GM21390 (cell line): ENCODE measurements around the gene ARSG.
"Not testable (repeated sequence)": the region's sequence is repeated elsewhere in the genome, so short reads cannot be mapped to it uniquely, and the experiment has no call there.

Experiments
- ATAC-seq: cut with Tn5 transposase; IDR thresholded peaks from one replicate; pipeline ENCODE4 v1.9.1; 2021; ENCODE audit not compliant: unreplicated experiment

The ARSG gene

DNA sequence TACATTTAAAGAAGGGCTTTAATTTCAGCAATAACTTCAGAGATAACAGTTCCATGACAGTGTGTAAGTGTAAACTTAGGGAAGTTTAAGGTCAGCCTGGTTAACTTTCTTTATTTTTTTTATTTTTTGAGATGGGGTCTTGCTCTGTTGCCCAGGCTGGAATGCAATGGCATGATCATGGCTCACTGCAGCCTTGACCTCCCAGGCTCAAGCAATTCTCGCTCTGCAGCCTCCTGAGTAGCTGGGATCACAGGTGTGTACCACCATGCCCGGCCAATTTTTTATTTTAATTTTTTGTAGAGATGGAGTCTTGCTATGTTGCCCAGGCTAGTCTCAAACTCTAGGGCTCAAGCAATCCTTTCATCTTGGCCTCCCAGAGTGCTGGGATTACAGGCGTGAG, 15.0 kb upstream of the ARSG start:
- not testable (repeated sequence) for ATAC-seq

- ATAC-seq: no peak
Measured at GRCh38 chr17:68277807-68278206, 13.5 kb upstream of the ARSG start.

DNA sequence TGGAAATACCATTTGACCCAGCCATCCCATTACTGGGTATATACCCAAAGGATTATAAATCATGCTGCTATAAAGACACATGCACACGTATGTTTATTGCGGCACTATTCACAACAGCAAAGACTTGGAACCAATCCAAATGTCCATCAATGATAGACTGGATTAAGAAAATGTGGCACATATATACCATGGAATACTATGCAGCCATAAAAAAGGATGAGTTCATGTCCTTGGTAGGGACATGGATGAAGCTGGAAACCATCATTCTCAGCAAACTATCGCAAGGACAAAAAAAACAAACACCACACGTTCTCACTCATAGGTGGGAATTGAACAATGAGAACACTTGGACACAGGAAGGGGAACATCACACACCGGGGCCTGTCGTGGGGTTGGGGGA, 9.3 kb upstream of the ARSG start:
- not testable (repeated sequence) for ATAC-seq

DNA sequence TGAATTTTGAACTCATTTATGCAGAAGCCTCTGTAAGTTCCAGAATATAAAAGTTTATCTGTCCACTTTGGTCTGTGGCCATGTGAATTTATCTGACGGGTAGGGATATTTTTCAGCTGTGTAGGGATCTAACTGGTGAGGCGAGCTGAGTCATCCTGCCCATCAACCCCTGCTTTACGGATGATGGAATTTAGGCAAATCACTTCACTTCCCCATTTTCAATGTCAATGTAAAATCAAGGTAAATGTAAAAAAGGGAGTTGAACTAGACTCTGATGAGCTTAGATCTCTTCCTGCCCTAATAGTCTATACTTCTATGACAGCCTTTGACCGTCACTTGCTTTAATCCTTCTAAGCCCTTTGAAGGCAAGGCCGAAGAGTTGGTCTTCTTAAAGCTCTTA, 2.9 kb upstream of the ARSG start:
- ATAC-seq: peak; percentile 22

DNA sequence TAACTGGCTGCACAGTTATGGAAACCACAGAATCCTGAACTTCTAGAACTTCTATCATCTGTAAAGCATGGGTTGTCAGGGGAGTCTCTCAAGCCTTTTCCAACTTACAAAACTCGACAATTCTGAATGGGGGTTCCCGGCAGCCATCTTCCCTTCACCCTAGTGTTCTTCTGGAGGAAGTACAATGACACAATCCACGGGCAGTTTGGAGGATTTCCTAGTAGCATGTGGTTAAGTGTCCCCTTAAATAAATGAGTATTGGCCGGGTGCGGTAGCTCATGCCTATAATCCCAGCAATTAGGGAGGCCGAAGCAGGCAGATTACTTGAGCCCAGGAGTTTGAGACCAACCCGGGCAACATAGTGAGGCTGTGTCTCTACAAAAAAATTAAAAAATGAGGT, 2.5 kb upstream of the ARSG start:
- no peak for ATAC-seq

- ATAC-seq: no peak
Measured at GRCh38 chr17:68289473-68289872, 1.8 kb upstream of the ARSG start.

- ATAC-seq: no peak
Measured at GRCh38 chr17:68289936-68290267, 1.4 kb upstream of the ARSG start.

DNA sequence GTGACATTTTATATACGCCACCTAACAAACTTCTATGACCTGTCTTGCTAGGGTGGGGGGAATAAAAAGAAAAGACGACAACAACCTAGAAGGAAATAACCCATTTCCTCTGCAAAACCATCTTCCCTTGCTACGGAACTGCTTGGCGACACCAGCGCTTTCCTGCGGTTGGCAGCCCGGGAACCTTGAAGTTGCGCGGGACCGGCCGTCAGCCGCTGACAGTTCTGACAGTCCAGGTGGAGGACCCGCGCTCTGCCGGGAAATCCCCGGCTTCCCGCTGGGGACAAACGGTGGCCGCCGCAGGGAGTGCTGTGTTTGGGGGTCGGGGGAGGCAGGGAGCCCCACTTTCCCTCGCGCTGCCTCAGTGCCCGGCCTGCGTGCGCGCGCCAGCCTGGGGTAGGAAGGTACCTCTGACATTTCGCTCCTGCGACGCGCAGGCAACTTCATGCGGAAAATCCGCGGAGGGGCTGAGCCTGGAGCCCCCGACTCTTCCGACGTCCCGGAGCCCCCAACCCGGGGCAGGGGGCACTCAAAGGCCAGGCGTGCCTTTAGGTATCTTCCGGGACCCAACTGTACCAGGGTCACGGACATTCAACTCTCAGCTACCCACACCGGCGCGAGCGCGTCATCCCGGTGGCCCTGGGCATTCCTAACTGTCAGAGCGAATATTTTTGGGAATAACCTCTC, 884 bp upstream of the ARSG start:
- ATAC-seq: no peak

- peak; percentile 62 for ATAC-seq
Measured at GRCh38 chr17:68291836-68292688, 767 bp downstream of the ARSG start.

- no peak for ATAC-seq
Measured at GRCh38 chr17:68292689-68293040, 1.4 kb downstream of the ARSG start.

DNA sequence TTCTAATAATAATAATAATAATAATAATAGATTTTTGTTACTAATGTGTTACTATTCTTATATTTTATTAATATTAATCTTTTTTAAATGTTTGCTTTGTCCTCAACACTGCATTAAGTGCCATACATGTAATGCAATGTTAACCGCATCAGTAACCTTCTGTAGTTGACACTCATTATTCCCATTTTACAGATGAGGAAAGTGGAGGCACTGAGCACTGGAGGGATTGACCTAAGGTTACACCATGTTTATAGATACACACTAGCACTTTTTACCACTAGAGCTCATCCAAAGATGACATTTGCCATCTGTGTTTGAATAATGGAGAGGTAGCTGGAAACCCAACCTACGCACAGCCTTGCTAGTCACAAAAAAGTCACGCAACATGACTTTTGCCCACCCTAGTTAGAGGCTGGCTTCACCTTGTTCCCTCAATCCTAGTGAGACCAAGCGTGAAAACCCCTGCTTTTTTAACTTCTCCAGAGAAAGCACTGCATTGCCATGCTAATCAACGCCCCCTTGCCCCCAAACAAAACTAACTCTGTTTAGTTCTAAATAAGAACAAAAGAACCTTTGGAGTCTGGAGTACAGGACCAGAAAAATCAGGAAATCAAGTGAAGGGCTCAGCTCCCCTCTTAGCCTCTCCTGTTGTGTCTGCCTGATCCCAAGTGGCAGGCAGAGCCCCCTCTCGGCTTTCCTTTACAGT, 2.3 kb downstream of the ARSG start:
- no peak for ATAC-seq

DNA sequence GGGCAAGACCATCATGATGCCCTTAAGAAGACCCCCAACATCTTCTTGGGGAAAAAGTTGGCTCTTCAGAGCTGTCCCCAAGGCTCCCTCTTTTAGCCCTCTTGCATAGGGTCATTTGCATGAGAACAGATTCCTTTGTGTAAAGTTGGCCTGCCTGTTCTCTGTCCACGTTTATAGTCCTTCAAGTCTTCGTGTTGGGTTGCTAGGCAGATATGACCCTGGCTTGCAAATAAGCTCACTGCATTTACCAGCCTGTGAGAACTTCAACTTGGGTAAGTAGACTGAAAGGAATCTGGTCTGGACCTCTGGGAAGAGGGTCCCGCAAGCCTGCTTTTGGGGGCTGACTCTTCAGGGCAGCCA, 2.9 kb downstream of the ARSG start:
- no peak for ATAC-seq

DNA sequence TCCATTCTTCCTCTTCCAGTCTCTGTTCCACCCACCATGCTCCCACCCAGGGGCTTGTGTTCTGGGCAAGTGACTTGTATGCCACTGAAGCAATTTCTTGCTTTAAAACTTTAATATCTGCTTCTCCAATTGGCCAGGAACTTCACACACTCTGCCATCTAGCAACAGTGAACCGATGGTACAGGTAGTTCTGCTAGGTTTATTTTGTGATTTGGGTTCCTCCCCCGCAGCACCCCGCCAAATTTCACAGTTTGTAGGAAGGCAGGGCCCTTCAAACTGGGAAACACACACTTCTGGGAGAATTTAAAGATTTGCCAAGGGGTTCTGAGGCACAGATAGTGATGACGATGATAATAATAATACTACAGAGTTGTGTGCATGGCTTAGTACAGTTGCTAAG, 3.3 kb downstream of the ARSG start:
- ATAC-seq: no peak

GRCh38 chr17:68295086-68295485, 3.8 kb downstream of the ARSG start:
- no peak for ATAC-seq

GRCh38 chr17:68296217-68297191, 5.2 kb downstream of the ARSG start:
- no peak for ATAC-seq

DNA sequence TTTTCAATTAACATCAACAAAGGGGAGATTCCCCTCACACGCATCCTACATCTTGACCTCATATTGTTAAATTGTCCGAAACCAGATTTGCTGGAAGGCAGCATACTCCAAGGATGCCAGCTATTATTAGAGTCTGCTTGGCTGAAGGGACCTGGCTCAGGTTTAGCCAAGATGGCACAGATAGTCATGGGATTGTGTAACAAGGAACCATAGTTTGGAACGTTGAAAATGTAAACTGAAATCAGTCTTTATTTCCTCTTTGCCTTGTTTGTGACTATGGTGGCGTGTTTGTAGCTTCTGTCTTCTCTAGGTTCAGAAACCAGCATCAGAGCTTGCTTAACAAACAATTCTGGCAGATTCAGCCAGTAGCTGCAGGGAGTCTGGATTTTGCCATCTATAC, 5.9 kb downstream of the ARSG start:
- no peak for ATAC-seq

DNA sequence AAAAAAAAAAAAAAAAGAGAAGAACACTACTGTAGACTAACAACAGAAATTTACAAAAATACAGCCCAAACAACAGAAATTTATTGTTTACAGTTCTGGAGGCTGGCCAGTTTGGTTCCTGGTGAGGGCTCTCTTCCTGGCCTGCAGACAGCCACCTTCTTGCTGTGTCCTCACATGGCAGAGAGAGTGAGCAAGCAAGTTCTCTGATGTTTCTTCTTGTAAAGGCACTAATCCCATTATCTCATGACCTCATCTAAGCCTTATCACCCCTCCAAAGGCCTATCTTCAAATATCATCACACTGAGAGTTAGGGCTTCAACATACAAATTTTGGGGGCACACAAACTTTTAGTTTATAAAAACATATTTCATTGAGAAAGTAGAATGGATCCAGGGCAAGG, 7.3 kb downstream of the ARSG start:
- ATAC-seq: no peak

GRCh38 chr17:68299817-68300216, 8.5 kb downstream of the ARSG start:
- no peak for ATAC-seq

GRCh38 chr17:68301438-68301959, 10.2 kb downstream of the ARSG start:
- ATAC-seq: no peak

- no peak for ATAC-seq
Measured at GRCh38 chr17:68302066-68302564, 10.8 kb downstream of the ARSG start.

- ATAC-seq: no peak
Measured at GRCh38 chr17:68302666-68303065, 11.4 kb downstream of the ARSG start.
